Small intestine (tissue), 16 donors: ENCODE data around the gene SEMA5B. TPM values are rescaled to one million over a fixed set of nuclear protein-coding genes. Genes with fewer than 3 reads are reported as not detected.

Experiments used
- DNase-seq, 2 donors: peaks; one replicate each; pipeline versions ENCODE4 v3.0.0 to v3.0.0-alpha.2; 2013
- FAIRE-seq: peaks from 2 replicates; lab custom pipeline; 2012; peaks lifted over from hg19 to GRCh38; lab: Jason Lieb, UNC
- H3K27ac ChIP-seq, 3 donors: one replicate each; pipeline ENCODE4 v1.5.1; 2013; ENCODE audit warnings: low read length in 2 of 3, mild to moderate bottlenecking in 2 of 3, control low read depth in 1 of 3, inconsistent platforms in 1 of 3, low read depth in 1 of 3, moderate library complexity in 1 of 3
- H3K27me3 ChIP-seq, 3 donors: one replicate each; pipeline ENCODE4 v1.6.1; 2013; ENCODE audit warnings: low read length in 3 of 3, inconsistent platforms in 1 of 3; ENCODE audit not compliant: control insufficient read depth in 3 of 3, insufficient read depth in 3 of 3
- H3K36me3 ChIP-seq, 3 donors: one replicate each; pipeline ENCODE4 v1.6.1; 2013; ENCODE audit warnings: low read length in 3 of 3, inconsistent platforms in 1 of 3, low read depth in 1 of 3, mild to moderate bottlenecking in 1 of 3, moderate library complexity in 1 of 3; ENCODE audit not compliant: control insufficient read depth in 3 of 3, insufficient read depth in 2 of 3
- H3K4me1 ChIP-seq, 3 donors: one replicate each; pipeline ENCODE4 v1.6.1; 2013; ENCODE audit warnings: low read length in 2 of 3, inconsistent platforms in 1 of 3, low read depth in 1 of 3, mild to moderate bottlenecking in 1 of 3, moderate library complexity in 1 of 3; ENCODE audit not compliant: control insufficient read depth in 3 of 3, insufficient read depth in 2 of 3
- H3K4me3 ChIP-seq, 3 donors: one replicate each; pipeline ENCODE4 v1.5.1; 2013; ENCODE audit warnings: low read length in 3 of 3, control low read depth in 1 of 3, inconsistent platforms in 1 of 3, low read depth in 1 of 3, mild to moderate bottlenecking in 1 of 3, moderate library complexity in 1 of 3
- H3K9me3 ChIP-seq, 2 donors: one replicate each; pipeline ENCODE4 v1.6.1; 2013; ENCODE audit warnings: low read depth in 1 of 2, low read length in 1 of 2; ENCODE audit not compliant: control insufficient read depth in 2 of 2, insufficient read depth in 1 of 2
- WGBS, 3 donors: extraction: QIAGEN DNeasy Blood & Tissue Kit; methylation state at CpG; one replicate each; pipeline ENCODE4 v1.1.7; 2013; 5-methylcytosine and 5-hydroxymethylcytosine counted together
- long read RNA-seq, 10 donors: transcript quantifications; one replicate each; lab custom pipeline, GENCODE V29; 2026
- polyA plus RNA-seq, 4 donors: library from polyadenylated mRNA; stranded (reverse) in 3 of 4; unstranded in 1 of 4; fragments of 200-250 nt in 3 of 4; fragments of 120-200 nt in 1 of 4; gene quantifications; one replicate each; pipeline versions ENCODE4 v1.2.1 to v1.2.3, GENCODE V29; 2013
- donor health status: healthy with polysubstance abuse.
- donor health status: control.
- donor health status: control.
- donor health status: Bipolar disorder and iron deficiency.
- donor health status: healthy.

SEMA5B gene
- 1 to 10 TPM in 2 of 4 donors, under 1 TPM in 1, not detected in 1; 0.75 to 4.0 (median 1.9) TPM for polyA plus RNA-seq
- long read RNA-seq, donor 1: 0 reads
- long read RNA-seq, donor 2: 0 reads
- long read RNA-seq, donor 3: 0 reads
- long read RNA-seq, donor 4: 0 reads
- long read RNA-seq, donor 5: 0 reads
- long read RNA-seq, donor 6: 0 reads
- long read RNA-seq, donor 7: 0 reads
- long read RNA-seq, donor 8: 0 reads
- long read RNA-seq, donor 9: 0 reads
- long read RNA-seq, donor 10: 0 reads

- 1 to 2% (median 1%) methylated on average over 67 to 94 of the region's 94 CpGs for WGBS, 3 donors
These were observed at the start of gene SEMA5B for GRCh38 chr3:123027292-123028232. Gene SEMA5B (minus strand): TSS chr3:123027763. CDS start chr3:122961263, 66,500 bp downstream.

GRCh38 chr3:123076496-123077418 lies 49.2 kb upstream of the SEMA5B start:
- peak overlapping the region in 1 of 3 donors; percentile 28 for H3K27ac ChIP-seq
- FAIRE-seq (no peak), DNase-seq (peak; percentile 12 to 16)
- WGBS, 3 donors: 18 to 35% (median 23%) methylated on average over 6 of the region's 6 CpGs
- peaks cover 0 to 3% of the 10 kb centered on the region in 2 donors for H3K9me3 ChIP-seq
- H3K36me3 ChIP-seq: peaks cover 0 to 3% (median 2%) of the 10 kb centered on the region in 3 donors
- H3K4me1 ChIP-seq: peaks cover 0 to 22% (median 6%) of the 10 kb centered on the region in 3 donors
- H3K27me3 ChIP-seq: no peaks in the 10 kb centered on the region
- no peak overlapping the region for H3K4me3 ChIP-seq

More at GRCh38 chr3:123027292-123028232, at the start of gene SEMA5B:
- DNase-seq (peak in 1 of 2 donors; percentile 61), FAIRE-seq (no peak)
- Histone ChIP-seq H3K4me1 (peaks cover 0 to 19% (median 6%) of the 10 kb centered on the region in 3 donors), H3K9me3 (no peaks in the 10 kb centered on the region), H3K4me3 (peak within 1 kb of the TSS; percentile 22 to 45 (median 40)), H3K36me3 (no peaks in the 10 kb centered on the region), H3K27me3 (peaks cover 0 to 86% (median 30%) of the 10 kb centered on the region in 3 donors), H3K27ac (no peak within 1 kb of the TSS)

- 83 to 85% (median 83%) methylated on average over 4 of the region's 4 CpGs for WGBS, 3 donors
- Histone ChIP-seq H3K9me3 (peaks cover 0 to 3% of the 10 kb centered on the region in 2 donors), H3K4me3 (no peak overlapping the region), H3K36me3 (peaks cover 0 to 3% (median 2%) of the 10 kb centered on the region in 3 donors), H3K4me1 (peaks cover 0 to 16% (median 3%) of the 10 kb centered on the region in 3 donors), H3K27me3 (no peaks in the 10 kb centered on the region), H3K27ac (no peak overlapping the region)
- no peak for DNase-seq
- FAIRE-seq: no peak
These were observed 48.5 kb upstream of the SEMA5B start for GRCh38 chr3:123076112-123076495.

- Histone ChIP-seq H3K27ac (no peak overlapping the region), H3K4me1 (peaks cover 0 to 10% (median 0%) of the 10 kb centered on the region in 3 donors)
These were observed 47.8 kb upstream of the SEMA5B start for GRCh38 chr3:123075359-123075758.

GRCh38 chr3:123072564-123072963 lies 45.0 kb upstream of the SEMA5B start:
- no peak overlapping the region for H3K4me3 ChIP-seq
- peaks cover 0 to 5% (median 0%) of the 10 kb centered on the region in 3 donors for H3K36me3 ChIP-seq
- H3K4me1 ChIP-seq: peaks cover 2 to 13% (median 3%) of the 10 kb centered on the region in 3 donors
- no peak for FAIRE-seq
- DNase-seq: no peak
- 92 to 100% (median 93%) methylated on average over 1 of the region's 1 CpG for WGBS, 3 donors
- no peaks in the 10 kb centered on the region for H3K27me3 ChIP-seq
- H3K9me3 ChIP-seq: no peaks in the 10 kb centered on the region
- H3K27ac ChIP-seq: peak overlapping the region in 1 of 3 donors; percentile 8

More at GRCh38 chr3:123075359-123075758, 47.8 kb upstream of the SEMA5B start:
- 94 to 95% (median 95%) methylated on average over 1 of the region's 1 CpG for WGBS, 3 donors
- Histone ChIP-seq H3K4me3 (no peak overlapping the region), H3K27me3 (no peaks in the 10 kb centered on the region), H3K9me3 (no peaks in the 10 kb centered on the region), H3K36me3 (peaks cover 0 to 5% (median 3%) of the 10 kb centered on the region in 3 donors)
- DNase-seq (no peak), FAIRE-seq (no peak)

GRCh38 chr3:123072152-123072551 lies 44.6 kb upstream of the SEMA5B start:
- 66 to 81% (median 73%) methylated on average over 5 of the region's 5 CpGs for WGBS, 3 donors
- DNase-seq (no peak), FAIRE-seq (no peak)
- Histone ChIP-seq H3K36me3 (peaks cover 0 to 5% (median 0%) of the 10 kb centered on the region in 3 donors), H3K9me3 (no peaks in the 10 kb centered on the region), H3K27me3 (no peaks in the 10 kb centered on the region), H3K4me1 (peaks cover under 1 to 13% (median 2%) of the 10 kb centered on the region in 3 donors), H3K27ac (peak overlapping the region in 1 of 3 donors; percentile 8), H3K4me3 (no peak overlapping the region)

- no peaks in the 10 kb centered on the region for H3K9me3 ChIP-seq
- no peak for FAIRE-seq
- H3K36me3 ChIP-seq: peaks cover 0 to 5% (median 0%) of the 10 kb centered on the region in 3 donors
- H3K27me3 ChIP-seq: no peaks in the 10 kb centered on the region
- 73 to 88% (median 83%) methylated on average over 7 of the region's 7 CpGs for WGBS, 3 donors
- DNase-seq: no peak
- H3K4me3 ChIP-seq: no peak overlapping the region
- H3K27ac ChIP-seq: peak overlapping the region in 1 of 3 donors; percentile 5
- H3K4me1 ChIP-seq: peaks cover 0 to 14% (median 2%) of the 10 kb centered on the region in 3 donors
These were observed 44.0 kb upstream of the SEMA5B start for GRCh38 chr3:123071581-123071980.
